Activated B cell treated with CpG ODN at 0.5 μM for 24 hours (primary cell): Measurements from ENCODE around the gene ASPHD2. TPM values are rescaled to one million over a fixed set of nuclear protein-coding genes. Genes with fewer than 3 reads are reported as not detected.

Source experiments
- ATAC-seq: fragments of 200-7000 bp; cut with Tn5 transposase; one replicate; pipeline ENCODE4 v1.10.0; 2021; ENCODE audit warnings: low read depth, mild to moderate bottlenecking, moderate library complexity
- CTCF ChIA-PET: fragments of 350-600 bp; sonication (Branson Sonifier 250); formaldehyde crosslinking; loops from one replicate; lab custom pipeline; 2021; ENCODE audit warnings: antibody characterized with exemption; lab: Charles Lee
- POLR2A ChIA-PET: fragments of 350-600 bp; sonication (Branson Sonifier 250); formaldehyde crosslinking; loops from one replicate; lab custom pipeline; 2021; ENCODE audit warnings: antibody characterized with exemption; lab: Charles Lee
- DNase-seq: peaks from one replicate; pipeline ENCODE4 v3.0.0; 2022
- H3K27ac Mint-ChIP-seq: one replicate; pipeline ENCODE4 v1.8.0; 2020; ENCODE audit warnings: mixed read lengths
- H3K27me3 Mint-ChIP-seq: one replicate; pipeline ENCODE4 v1.8.0; 2021; ENCODE audit warnings: mixed read lengths
- H3K36me3 Mint-ChIP-seq: one replicate; pipeline ENCODE4 v1.8.0; 2021; ENCODE audit warnings: low read depth, mixed read lengths
- H3K4me1 Mint-ChIP-seq: one replicate; pipeline ENCODE4 v1.8.0; 2021; ENCODE audit warnings: mixed read lengths
- H3K4me3 Mint-ChIP-seq: one replicate; pipeline ENCODE4 v1.8.0; 2020; ENCODE audit warnings: mild to moderate bottlenecking, mixed read lengths
- H3K9me3 Mint-ChIP-seq: one replicate; pipeline ENCODE4 v1.8.0; 2020; ENCODE audit warnings: mixed read lengths
- CTCF ChIP-seq: fragments of 200-600 bp; IDR thresholded peaks from one replicate; pipeline ENCODE4 v1.8.0; 2022; ENCODE audit warnings: antibody characterized with exemption, mild to moderate bottlenecking
- intact Hi-C: fragments of 100-400 bp; cut with micrococcal nuclease; formaldehyde crosslinking; loops from one replicate; pipeline ENCODE4 v1.15.1; 2024
- total RNA-seq: library from RNA; stranded (reverse); gene quantifications from 2 replicates; pipeline ENCODE4 v1.2.3, GENCODE V29; 2022

The ASPHD2 gene
- total RNA-seq, 1 donor from 2014 or later = 15.5 TPM

DNA sequence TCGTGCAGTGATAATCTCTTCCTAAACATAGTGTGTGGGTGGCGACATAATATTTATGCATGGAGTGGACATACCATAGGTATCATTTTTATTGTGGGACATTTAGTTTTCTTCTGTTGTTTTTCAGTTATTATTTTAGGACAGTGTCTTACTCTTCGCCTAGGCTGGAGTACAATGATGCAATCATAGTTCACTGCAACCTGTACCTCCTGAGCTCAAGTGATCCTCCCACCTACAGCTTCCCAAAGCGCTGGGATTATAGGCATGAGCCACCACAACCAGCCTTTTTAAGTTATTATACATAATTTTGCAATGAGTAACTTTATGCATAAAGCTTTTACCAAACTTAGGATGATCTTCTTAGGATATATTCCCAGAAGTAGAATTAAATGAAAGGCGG, 57.3 kb downstream of the ASPHD2 start:
- no peaks in the 10 kb centered on the region for H3K9me3 Mint-ChIP-seq
- intact Hi-C loops = no loop called here
- CTCF ChIA-PET = no interaction called here
- ATAC-seq (no peak), DNase-seq (no peak)
- POLR2A ChIA-PET = interaction anchor here (0.6 kb wide), 1 partner anchor 14 kb away, joined by 3 read pairs; no protein-coding TSS in a partner anchor
- no peak overlapping the region for H3K27ac Mint-ChIP-seq
- no peak for TF ChIP-seq CTCF
- H3K4me3 Mint-ChIP-seq = no peak overlapping the region
- H3K36me3 Mint-ChIP-seq = peaks cover 49% of the 10 kb centered on the region
- H3K27me3 Mint-ChIP-seq = no peaks in the 10 kb centered on the region
- H3K4me1 Mint-ChIP-seq = peaks cover 42% of the 10 kb centered on the region

DNA sequence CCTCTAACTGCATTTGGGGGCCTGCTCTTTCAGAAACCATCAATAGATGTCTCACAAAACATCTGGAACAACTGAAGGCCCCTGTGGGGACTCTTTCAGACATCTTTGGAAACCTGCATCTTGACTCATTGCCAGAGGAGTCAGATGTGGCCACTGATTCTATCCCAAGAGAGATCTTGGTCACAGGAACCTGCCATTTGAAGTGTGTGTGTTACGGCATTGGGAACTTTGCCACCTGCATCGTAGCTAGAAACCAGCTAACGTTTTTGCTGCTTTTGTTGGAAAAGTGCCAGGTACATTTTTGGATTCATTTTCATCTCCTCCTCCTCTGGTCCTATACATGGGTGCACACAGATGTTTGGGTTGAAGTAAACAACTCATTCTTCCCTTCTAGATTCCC, 58.9 kb downstream of the ASPHD2 start:
- no peak overlapping the region for H3K27ac Mint-ChIP-seq
- intact Hi-C loops = no loop called here
- CTCF ChIA-PET = no interaction called here

DNA sequence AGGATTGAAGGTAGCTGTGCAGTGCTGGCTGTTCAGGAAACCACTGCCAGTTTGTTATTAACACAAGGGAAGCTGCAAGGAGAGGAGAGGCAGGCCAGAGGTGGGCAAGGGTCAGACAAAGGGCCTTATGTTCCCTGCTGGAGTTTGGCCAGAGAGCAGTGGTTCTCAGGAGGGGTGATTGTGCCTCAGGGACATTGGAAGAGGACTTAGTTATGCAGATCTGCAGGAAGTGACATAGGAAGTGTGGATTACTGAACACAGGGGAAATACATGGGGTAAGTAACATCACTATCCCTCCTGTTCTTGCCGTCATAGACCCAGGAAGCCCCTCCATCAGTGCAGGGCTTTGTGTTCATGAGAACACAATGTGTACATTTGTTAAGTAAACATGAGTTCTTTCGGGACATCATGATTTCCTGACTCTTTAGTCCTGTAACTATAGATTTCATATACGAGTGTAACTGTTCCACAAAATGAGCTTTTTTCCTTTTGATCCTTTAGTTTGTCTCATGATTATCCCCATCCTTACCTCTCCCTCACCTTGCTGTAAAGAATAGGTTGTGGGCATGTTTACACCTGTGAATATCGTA, 60.5 kb downstream of the ASPHD2 start:
- CTCF ChIA-PET = no interaction called here
- Mint-ChIP-seq H3K9me3 (no peaks in the 10 kb centered on the region), H3K27ac (peak overlapping the region; percentile 68), H3K27me3 (no peaks in the 10 kb centered on the region), H3K4me1 (peaks cover 16% of the 10 kb centered on the region), H3K36me3 (peaks cover 73% of the 10 kb centered on the region), H3K4me3 (no peak overlapping the region)
- intact Hi-C loops = no loop called here
- no peak for DNase-seq
- ATAC-seq = no peak
- POLR2A ChIA-PET = no interaction called here
- no peak for TF ChIP-seq CTCF

More for the DNA sequence above, 58.9 kb downstream of the ASPHD2 start:
- TF ChIP-seq CTCF = no peak
- Mint-ChIP-seq H3K4me3 (no peak overlapping the region), H3K36me3 (peaks cover 62% of the 10 kb centered on the region), H3K4me1 (peaks cover 26% of the 10 kb centered on the region), H3K9me3 (no peaks in the 10 kb centered on the region), H3K27me3 (no peaks in the 10 kb centered on the region)
- no peak for DNase-seq
- ATAC-seq = no peak
- POLR2A ChIA-PET = no interaction called here

GRCh38 chr22:26492220-26492619, 63.2 kb downstream of the ASPHD2 start:
- ATAC-seq = no peak
- intact Hi-C loops = no loop called here
- Mint-ChIP-seq H3K4me1 (peaks cover 2% of the 10 kb centered on the region), H3K4me3 (no peak overlapping the region), H3K36me3 (peaks cover 88% of the 10 kb centered on the region), H3K27ac (no peak overlapping the region), H3K27me3 (no peaks in the 10 kb centered on the region), H3K9me3 (no peaks in the 10 kb centered on the region)
- POLR2A ChIA-PET = no interaction called here
- no peak for TF ChIP-seq CTCF
- no peak for DNase-seq
- CTCF ChIA-PET = no interaction called here

DNA sequence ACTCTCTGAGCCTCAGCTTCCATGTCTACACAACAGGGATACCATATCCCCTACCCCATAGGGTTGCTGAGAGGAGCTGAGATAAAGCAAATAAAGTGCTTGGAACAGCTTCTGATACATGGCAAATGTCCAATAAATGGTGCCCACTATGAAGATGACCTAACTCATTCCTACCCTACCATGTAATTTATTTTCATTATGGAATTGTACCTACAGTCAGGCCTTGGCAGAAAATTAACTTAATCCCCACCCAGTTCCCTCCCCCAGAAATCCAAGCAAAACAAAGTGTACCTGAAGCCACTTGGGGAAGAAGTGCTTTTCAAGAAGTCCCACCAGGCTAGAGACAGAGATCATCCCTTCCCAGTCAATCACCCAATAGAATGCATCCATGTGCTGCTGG, 65.4 kb downstream of the ASPHD2 start:
- CTCF ChIA-PET = interaction anchor here (1.1 kb wide), 1 partner anchor 9 kb away, joined by 3 read pairs; no protein-coding TSS in a partner anchor
- POLR2A ChIA-PET = interaction anchor here (0.7 to 1.5 kb wide), 2 partner anchors 10 to 11 kb away, joined by 3 read pairs; partner anchors contain the start of genes HPS4 and SRRD
- Mint-ChIP-seq H3K36me3 (peaks cover 84% of the 10 kb centered on the region), H3K9me3 (no peaks in the 10 kb centered on the region), H3K27me3 (no peaks in the 10 kb centered on the region), H3K27ac (no peak overlapping the region), H3K4me3 (no peak overlapping the region), H3K4me1 (peaks cover under 1% of the 10 kb centered on the region)
- no peak for DNase-seq
- no peak for TF ChIP-seq CTCF
- intact Hi-C loops = no loop called here
- no peak for ATAC-seq

Other genes starting within 250 kb of the ASPHD2 start
- 45.3 and 51.6 TPM in 2 replicates for gene HPS4, start 54.5 kb downstream of the ASPHD2 start, total RNA-seq
- gene SRRD, start 54.6 kb downstream of the ASPHD2 start, total RNA-seq = 26.4 and 32.0 TPM in 2 replicates
- 59.0 and 62.8 TPM in 2 replicates for gene TFIP11, start 83.2 kb downstream of the ASPHD2 start, total RNA-seq
- 10.4 and 11.0 TPM in 2 replicates for gene TPST2, start 160.9 kb downstream of the ASPHD2 start, total RNA-seq
- gene CRYBB1, start 188.8 kb downstream of the ASPHD2 start, total RNA-seq = not detected in 2 replicates
- gene CRYBA4, start 192.7 kb downstream of the ASPHD2 start, total RNA-seq = not detected in 2 replicates
- 6.6 and 7.3 TPM in 2 replicates for gene MIAT, start 228.3 kb downstream of the ASPHD2 start, total RNA-seq